ACC112 (cell line): Measurements from ENCODE around the gene SAT2.
"Not testable (repeated sequence)": the region's sequence is repeated elsewhere in the genome, so short reads cannot be mapped to it uniquely, and the experiment has no call there.

Source experiments
- H2AFZ ChIP-seq: fragments of 200-600 bp; sonication (generic); one replicate; pipeline ENCODE4 v1.6.0; 2017; ENCODE audit warnings: antibody characterized with exemption, low read length; ENCODE audit not compliant: unreplicated experiment
- H3K27ac ChIP-seq: fragments of 200-600 bp; sonication (generic); 2 replicates; pipeline ENCODE4 v1.5.1; 2014; ENCODE audit warnings: low read depth, mild to moderate bottlenecking, antibody characterized with exemption, low read length, moderate library complexity
- H3K27me3 ChIP-seq: fragments of 200-600 bp; sonication (generic); 2 replicates; pipeline ENCODE4 v1.6.1; 2014; ENCODE audit warnings: mild to moderate bottlenecking, antibody characterized with exemption, low read length, moderate library complexity, mixed read lengths; ENCODE audit not compliant: insufficient read depth
- H3K36me3 ChIP-seq: fragments of 200-600 bp; sonication (generic); 2 replicates; pipeline ENCODE4 v1.6.1; 2016; ENCODE audit warnings: mild to moderate bottlenecking, antibody characterized with exemption, low read length, moderate library complexity, mixed read lengths; ENCODE audit not compliant: insufficient read depth
- H3K4me1 ChIP-seq: fragments of 200-600 bp; sonication (generic); one replicate; pipeline ENCODE4 v1.6.1; 2016; ENCODE audit warnings: low read length, mixed read lengths; ENCODE audit not compliant: insufficient read depth, unreplicated experiment, control insufficient read depth
- H3K4me3 ChIP-seq: fragments of 200-600 bp; sonication (generic); 2 replicates; pipeline ENCODE4 v1.5.1; 2014; ENCODE audit warnings: mild to moderate bottlenecking, low read depth, low read length
- H3K79me2 ChIP-seq: fragments of 200-600 bp; sonication (generic); one replicate; pipeline ENCODE4 v1.6.0; 2016; ENCODE audit warnings: low read length; ENCODE audit not compliant: control insufficient read depth, unreplicated experiment, insufficient read depth

Gene SAT2

DNA sequence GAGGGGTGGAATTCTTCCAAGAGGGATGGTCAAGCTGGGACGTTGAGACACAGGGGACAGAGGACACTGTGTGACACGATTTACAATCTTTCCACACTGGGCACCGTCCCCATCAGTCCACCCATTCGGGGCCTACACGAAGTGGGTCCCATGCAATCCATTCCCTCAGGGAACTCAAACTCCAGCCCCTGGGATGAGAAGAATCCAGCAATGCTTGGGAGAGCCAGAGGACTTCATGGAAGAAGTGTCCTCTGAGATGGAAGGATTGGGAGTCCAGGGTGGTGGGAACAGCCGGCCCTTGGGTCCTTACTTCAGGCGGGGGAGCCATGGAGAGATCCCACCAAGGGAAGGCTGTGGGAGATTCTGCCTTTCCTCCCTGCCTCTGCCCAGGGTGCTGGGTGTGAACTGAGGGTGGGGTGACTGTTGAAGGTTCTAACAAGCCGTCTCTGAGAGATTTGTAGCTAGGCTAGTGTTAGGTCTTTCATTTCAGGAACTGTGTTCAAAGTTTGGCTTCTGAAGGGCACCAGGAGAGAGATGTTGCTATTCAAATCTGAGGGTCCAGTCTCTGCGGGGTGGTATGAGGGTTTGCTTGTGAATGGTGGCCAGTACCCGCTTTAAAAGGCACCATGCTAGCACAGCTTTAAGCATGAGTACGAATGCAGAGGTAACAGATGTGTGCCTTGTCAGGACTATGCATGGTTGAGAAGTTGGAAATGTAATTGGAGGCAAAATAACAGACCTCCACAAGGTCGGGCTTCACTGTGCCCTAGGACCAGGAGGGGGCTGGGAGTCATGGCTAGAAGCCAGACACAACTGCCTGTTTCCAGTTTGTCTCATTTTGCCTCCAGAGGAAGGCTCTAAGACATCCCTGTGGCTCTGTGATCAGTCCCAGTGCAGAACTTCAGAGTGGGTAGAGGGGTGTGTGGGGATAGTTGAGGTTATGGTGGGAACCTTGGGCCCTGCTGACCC is 25.1 kb upstream of the SAT2 start:
- Histone ChIP-seq H3K4me1 (peaks cover 5% of the 10 kb centered on the region), H3K4me3 (no peak overlapping the region), H3K27me3 (peaks cover 45% of the 10 kb centered on the region), H2AFZ (no peak overlapping the region), H3K79me2 (no peaks in the 10 kb centered on the region), H3K27ac (no peak overlapping the region), H3K36me3 (no peaks in the 10 kb centered on the region)

DNA sequence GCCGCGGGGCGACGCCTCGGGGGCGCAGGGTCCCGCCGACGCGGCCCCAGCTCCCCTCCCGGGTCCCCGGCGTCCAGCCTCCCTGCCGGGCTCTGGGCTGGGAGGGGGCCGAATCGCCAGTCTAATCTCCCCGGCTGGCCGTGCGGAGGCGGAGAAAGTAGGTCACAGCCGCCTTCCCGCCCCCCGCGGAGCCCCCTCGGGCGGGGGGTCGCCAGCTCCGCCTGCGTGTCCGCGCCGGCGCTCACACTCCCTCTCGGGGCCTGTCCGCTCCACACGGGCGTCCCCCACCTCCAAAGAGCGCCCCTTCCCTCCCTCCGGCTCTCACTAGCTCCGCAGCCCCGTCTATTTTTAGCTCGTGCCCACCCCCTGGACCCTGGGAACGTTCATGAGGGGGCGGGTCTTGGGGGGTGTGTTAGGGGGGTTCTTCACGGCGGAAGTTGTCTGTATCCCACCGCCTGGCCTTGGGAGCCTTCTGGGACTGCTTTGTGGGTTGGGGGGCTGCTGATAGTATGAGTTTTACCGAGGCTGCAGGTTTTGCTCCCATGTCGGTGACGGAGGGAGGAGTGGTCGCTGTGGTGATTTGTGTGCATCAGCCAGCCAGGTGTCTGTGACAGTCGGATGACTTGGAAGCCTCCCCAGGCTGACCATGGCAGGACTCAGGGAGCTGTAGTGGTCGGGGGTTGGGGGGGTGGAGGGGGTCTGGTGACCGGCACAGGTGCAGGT is 24.2 kb upstream of the SAT2 start:
- peaks cover 50% of the 10 kb centered on the region for H3K27me3 ChIP-seq
- H3K4me1 ChIP-seq, result peaks cover 5% of the 10 kb centered on the region
- peak overlapping the region; percentile 69 for H3K4me3 ChIP-seq
- no peaks in the 10 kb centered on the region for H3K79me2 ChIP-seq
- no peak overlapping the region for H3K27ac ChIP-seq
- H3K36me3 ChIP-seq, result no peaks in the 10 kb centered on the region
- no peak overlapping the region for H2AFZ ChIP-seq

DNA sequence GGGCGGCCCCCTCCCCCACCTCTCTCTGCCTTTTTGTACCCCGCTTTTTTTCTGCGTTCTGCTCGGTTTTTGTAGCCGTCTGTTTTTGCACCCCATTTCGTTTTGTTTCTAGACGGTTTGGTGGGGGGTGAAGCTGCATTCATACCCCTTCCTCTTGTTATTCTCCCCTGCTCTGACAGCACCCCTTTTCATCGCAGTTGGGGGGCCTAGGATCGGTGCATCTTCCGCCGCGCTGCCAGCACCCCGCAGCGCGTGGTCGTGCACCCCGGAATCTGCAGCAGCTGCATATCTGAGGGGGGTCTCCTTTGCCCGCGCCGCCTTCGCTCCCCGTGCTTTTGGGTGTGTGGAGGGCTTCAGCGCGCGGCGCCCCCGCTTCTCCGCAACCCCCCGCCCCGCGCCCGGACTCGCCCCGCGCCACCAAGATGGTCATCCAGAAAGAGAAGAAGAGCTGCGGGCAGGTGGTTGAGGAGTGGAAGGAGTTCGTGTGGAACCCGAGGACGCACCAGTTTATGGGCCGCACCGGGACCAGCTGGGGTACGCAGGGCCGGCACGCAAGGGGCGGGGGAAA is 23.6 kb upstream of the SAT2 start:
- Histone ChIP-seq H3K4me1 (peaks cover 5% of the 10 kb centered on the region), H3K4me3 (peak overlapping the region; percentile 69), H2AFZ (no peak overlapping the region), H3K36me3 (no peaks in the 10 kb centered on the region), H3K27ac (no peak overlapping the region), H3K79me2 (no peaks in the 10 kb centered on the region), H3K27me3 (peaks cover 50% of the 10 kb centered on the region)

DNA sequence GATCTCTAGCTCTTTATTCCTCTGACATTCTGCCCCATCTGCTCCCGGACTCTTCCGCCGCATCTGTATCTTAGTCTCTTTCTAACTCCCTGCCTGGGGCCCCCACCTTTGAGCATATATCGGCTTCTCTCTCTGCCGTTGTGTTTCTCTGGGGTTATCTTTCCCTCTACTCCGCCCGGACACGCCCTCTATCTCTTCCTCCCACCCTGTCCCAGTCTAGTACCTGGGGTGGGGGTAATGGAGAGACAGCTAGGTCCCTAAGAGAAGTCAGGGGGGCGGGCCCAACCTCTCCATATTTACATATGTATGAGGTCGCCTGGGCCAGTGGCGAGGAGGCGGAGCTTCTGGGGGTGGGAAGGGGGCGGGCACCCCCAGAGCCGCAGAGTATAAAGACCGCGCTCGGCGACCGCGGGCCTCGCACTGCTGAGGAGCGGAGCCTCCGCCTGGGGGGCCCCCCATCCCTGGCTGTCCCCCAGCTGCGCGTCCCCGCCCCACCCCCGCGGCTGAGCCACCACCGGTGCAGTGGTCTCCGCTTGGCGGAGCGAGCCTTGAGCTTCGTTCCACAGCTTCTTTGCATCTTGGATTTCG is 23.0 kb upstream of the SAT2 start, which contains the start of gene ATP1B2:
ATP1B2 (plus strand) TSS at position 418 of the 588 bp plus-strand sequence. CDS start 593 bp downstream, outside the sequence.
- Histone ChIP-seq H2AFZ (no peak within 1 kb of the TSS), H3K27me3 (peaks cover 50% of the 10 kb centered on the region), H3K4me1 (peaks cover 5% of the 10 kb centered on the region), H3K4me3 (peak within 1 kb of the TSS; percentile 69), H3K36me3 (no peaks in the 10 kb centered on the region), H3K27ac (no peak within 1 kb of the TSS), H3K79me2 (no peaks in the 10 kb centered on the region)

DNA sequence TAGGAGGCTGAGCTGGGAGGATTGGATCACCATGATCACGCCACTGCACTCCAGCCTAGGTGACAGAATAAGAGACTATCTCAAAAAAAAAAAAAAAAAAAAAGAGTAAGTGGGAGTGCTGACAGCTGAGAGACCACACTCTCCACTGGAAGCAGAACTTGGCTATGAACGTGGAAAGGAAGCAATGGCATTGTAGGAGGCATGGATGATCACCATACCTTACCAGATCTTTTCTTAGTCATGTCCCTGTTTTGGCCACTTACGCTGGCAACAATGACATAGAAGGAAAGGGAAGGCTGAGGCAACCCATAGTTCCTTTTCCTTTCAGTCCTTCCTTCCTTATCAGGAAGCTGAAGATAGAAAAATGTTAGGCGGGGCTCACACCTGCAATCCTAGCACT is 19.4 kb upstream of the SAT2 start:
- Histone ChIP-seq H3K27me3 (peaks cover 28% of the 10 kb centered on the region), H2AFZ (no peak overlapping the region), H3K79me2 (no peaks in the 10 kb centered on the region), H3K36me3 (no peaks in the 10 kb centered on the region), H3K4me1 (peaks cover 5% of the 10 kb centered on the region), H3K4me3 (no peak overlapping the region), H3K27ac (no peak overlapping the region)

DNA sequence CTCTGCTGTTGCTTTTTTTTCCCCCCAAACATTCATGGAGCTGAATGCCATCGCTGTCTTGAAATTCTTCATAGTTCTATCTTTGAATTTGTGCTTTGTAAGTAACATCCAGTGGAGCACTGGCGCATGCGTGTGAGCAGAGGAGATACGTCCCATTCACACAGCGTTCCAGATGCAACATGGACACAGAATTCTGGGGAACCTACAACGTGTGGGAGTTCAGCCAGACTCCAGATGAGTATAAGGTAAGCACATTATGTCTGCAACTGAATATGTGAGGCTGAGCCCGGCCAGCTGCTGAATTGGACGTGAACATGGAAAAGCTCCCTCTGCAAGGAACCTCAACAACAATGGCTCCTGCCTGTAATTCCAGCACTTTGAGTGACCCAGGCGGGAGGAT is 18.8 kb upstream of the SAT2 start:
- no peaks in the 10 kb centered on the region for H3K36me3 ChIP-seq
- no peak overlapping the region for H3K4me3 ChIP-seq
- H2AFZ ChIP-seq, result no peak overlapping the region
- no peaks in the 10 kb centered on the region for H3K79me2 ChIP-seq
- H3K4me1 ChIP-seq, result peaks cover 5% of the 10 kb centered on the region
- H3K27me3 ChIP-seq, result peaks cover 22% of the 10 kb centered on the region
- H3K27ac ChIP-seq, result no peak overlapping the region

DNA sequence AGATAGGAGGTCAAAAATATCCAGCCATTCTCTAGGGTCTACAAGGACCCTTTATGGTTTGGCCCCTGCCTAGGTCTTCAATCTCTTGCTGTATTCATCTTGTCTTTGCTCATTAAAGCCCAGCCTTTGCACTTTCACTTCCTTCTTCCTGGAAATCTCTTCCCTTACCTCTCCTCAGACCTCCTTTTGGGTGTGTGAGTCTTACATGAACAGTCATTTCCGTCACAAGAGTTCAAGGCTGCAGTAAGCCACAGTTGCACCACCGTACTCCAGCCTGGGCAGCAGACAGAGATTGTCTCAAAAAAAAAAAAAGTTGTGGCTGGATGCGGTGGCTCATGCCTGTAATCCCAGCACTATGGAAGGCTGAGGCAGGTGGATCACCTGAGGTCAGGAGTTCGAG is 17.2 kb upstream of the SAT2 start:
- peaks cover 6% of the 10 kb centered on the region; the same call in 1 of the 2 replicates for H3K27me3 ChIP-seq
- no peaks in the 10 kb centered on the region for H3K79me2 ChIP-seq
- no peak overlapping the region for H3K4me3 ChIP-seq
- no peaks in the 10 kb centered on the region for H3K4me1 ChIP-seq
- no peak overlapping the region for H2AFZ ChIP-seq
- no peak overlapping the region for H3K27ac ChIP-seq
- H3K36me3 ChIP-seq, result no peaks in the 10 kb centered on the region

DNA sequence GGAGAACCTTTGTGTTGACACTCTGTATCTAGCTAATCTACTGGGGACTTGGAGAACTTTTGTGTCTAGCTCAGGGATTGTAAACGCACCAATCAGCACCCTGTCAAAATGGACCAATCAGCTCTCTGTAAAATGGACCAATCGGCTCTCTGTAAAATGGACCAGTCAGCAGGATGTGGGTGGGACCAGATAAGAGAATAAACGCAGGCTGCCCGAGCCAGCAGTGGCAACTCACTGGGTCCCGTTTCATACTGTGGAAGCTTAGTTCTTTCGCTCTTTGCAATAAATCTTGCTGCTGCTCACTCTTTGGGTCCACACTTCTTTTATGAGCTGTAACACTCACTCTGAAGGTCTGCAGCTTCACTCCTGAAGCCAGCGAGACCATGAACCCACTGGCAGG is 14.0 kb upstream of the SAT2 start:
- H3K4me3 ChIP-seq, H3K79me2 ChIP-seq, H2AFZ ChIP-seq, H3K27ac ChIP-seq, H3K27me3 ChIP-seq, H3K36me3 ChIP-seq, H3K4me1 ChIP-seq: not testable (repeated sequence)

DNA sequence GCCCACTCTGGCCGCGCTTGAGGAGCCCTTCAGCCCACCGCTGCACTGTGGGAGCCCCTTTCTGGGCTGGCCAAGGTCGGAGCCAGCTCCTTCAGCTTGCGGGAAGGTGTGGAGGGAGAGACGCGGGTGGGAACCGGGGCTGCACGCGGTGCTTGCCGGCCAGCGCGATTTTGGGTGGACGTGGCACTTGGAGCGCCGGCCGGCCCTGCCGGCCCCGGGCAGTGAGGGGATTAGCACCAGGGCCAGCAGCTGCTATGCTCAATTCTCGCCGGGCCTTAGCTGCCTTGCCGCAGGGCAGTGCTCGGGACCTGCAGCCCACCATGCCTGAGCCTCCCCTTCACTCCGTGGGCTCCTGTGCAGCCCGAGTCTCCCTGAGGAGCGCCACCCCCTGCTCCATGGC is 13.2 kb upstream of the SAT2 start:
- H3K27ac ChIP-seq, result no peak overlapping the region
- H2AFZ ChIP-seq, result no peak overlapping the region

DNA sequence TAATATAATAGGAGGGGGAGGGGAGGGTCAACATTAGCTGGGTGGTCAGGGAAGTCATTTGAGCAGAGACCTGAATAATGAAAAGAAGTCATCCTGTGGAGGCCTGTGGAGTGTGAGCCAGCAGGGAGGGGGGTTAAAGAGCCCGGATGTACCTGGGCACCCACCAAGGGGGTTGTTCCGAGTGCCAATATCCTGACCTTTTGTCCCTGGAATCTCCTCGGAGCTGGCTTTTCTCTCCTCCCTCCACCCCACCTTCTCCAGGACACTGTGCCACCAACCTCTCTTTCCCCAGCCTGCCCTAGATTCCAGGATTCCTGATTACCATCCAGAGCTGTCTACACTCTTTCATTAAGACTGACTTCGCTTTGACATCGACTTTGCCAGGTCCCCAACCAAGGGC is 8.5 kb upstream of the SAT2 start:
- Histone ChIP-seq H2AFZ (no peak overlapping the region), H3K4me1 (no peaks in the 10 kb centered on the region), H3K27me3 (no peaks in the 10 kb centered on the region), H3K79me2 (no peaks in the 10 kb centered on the region), H3K36me3 (no peaks in the 10 kb centered on the region), H3K4me3 (no peak overlapping the region), H3K27ac (no peak overlapping the region)

More for the DNA sequence above, 13.2 kb upstream of the SAT2 start:
- Histone ChIP-seq H3K79me2 (no peaks in the 10 kb centered on the region), H3K4me3 (no peak overlapping the region), H3K36me3 (no peaks in the 10 kb centered on the region), H3K4me1 (no peaks in the 10 kb centered on the region), H3K27me3 (no peaks in the 10 kb centered on the region)
